Astrocyte of the cerebellum (primary cell): Measurements from ENCODE around the gene PCDH1.

Source experiments
- DNase-seq: peaks from one replicate; pipeline ENCODE4 v3.0.0-alpha.2; 2011; ENCODE audit warnings: low read depth
- H3K4me3 ChIP-seq: 2 replicates; pipeline ENCODE4 v1.5.1; 2011; ENCODE audit warnings: mild to moderate bottlenecking, low read depth, low read length, moderate library complexity
- in situ Hi-C: cut with HindIII; loops from 2 replicates; pipeline ENCODE4 v1.10.0; 2017; ENCODE audit warnings: low sequenced_read_pairs
- TF ChIP-seq, protein P1 (sequence below): IDR thresholded peaks from 2 replicates; pipeline ENCODE4 v1.5.1; 2012; ENCODE audit warnings: low read length, low read depth, moderate library complexity, mild to moderate bottlenecking; ENCODE audit errors: missing control alignments

PCDH1 gene

GRCh38 chr5:141878711-141879425 is 658 bp upstream of the PCDH1 start:
- DNase-seq: peak; percentile 80
- peak overlapping the region; percentile 19 for H3K4me3 ChIP-seq
- in situ Hi-C loops: no loop called here
- TF ChIP-seq, protein P1, sequence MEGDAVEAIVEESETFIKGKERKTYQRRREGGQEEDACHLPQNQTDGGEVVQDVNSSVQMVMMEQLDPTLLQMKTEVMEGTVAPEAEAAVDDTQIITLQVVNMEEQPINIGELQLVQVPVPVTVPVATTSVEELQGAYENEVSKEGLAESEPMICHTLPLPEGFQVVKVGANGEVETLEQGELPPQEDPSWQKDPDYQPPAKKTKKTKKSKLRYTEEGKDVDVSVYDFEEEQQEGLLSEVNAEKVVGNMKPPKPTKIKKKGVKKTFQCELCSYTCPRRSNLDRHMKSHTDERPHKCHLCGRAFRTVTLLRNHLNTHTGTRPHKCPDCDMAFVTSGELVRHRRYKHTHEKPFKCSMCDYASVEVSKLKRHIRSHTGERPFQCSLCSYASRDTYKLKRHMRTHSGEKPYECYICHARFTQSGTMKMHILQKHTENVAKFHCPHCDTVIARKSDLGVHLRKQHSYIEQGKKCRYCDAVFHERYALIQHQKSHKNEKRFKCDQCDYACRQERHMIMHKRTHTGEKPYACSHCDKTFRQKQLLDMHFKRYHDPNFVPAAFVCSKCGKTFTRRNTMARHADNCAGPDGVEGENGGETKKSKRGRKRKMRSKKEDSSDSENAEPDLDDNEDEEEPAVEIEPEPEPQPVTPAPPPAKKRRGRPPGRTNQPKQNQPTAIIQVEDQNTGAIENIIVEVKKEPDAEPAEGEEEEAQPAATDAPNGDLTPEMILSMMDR: peak; percentile 99

GRCh38 chr5:141877356-141878185 is 639 bp downstream of the PCDH1 start:
- peak overlapping the region; percentile 35 for H3K4me3 ChIP-seq
- DNase-seq: no peak
- in situ Hi-C loops: no loop called here
- TF ChIP-seq, protein P1: no peak

GRCh38 chr5:141876628-141877355 is 1.4 kb downstream of the PCDH1 start:
- in situ Hi-C loops: no loop called here
- H3K4me3 ChIP-seq: no peak overlapping the region
- DNase-seq: no peak
- TF ChIP-seq, protein P1: no peak

DNA sequence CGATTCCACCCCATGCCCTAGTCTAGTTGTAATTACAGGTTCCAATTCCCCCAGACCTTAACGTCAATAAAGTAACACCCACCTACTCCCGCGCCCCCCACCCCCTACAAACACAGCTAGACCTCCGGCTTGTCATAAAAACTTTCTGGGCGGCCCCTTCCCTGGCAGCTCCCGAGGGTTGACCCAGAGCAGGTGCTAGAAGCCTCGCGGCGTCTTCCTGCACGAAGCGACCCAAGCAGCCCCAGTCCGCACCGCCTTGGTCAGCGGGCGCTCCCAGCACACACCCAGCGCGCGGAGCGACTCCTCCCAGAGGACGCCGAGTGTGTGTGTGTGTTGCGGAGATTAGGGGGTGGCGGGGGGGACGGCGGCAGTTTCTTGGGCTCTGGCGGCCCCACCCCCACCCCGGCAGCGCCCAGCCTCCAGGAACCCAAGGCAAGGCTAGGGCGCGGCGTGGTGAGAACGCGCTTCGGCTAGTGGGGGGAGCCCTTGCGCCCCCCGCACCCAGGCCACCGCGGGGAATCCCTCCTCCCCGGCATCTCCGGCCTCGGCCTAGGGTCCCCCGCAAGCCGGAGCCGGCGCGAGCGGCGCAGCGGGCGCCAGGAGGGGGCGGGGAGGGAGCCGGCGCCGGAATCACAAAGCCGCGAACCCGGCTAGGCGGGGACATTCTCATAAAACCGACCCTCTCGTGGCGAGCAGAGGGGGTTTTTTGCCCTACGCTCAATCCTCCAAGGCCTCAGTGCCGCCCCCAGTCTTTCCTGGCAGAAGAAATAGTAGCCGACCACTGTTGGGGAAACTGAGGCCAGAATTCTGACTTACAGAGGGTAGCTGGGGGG is 2.2 kb downstream of the PCDH1 start:
- no peak overlapping the region for H3K4me3 ChIP-seq
- in situ Hi-C loops: no loop called here
- DNase-seq: no peak
- TF ChIP-seq, protein P1: no peak

- in situ Hi-C loops: no loop called here
- DNase-seq: no peak
- no peak overlapping the region for H3K4me3 ChIP-seq
- TF ChIP-seq, protein P1: no peak
These were observed 3.0 kb downstream of the PCDH1 start for GRCh38 chr5:141875022-141875740.
